Activated CD8-positive, alpha-beta memory T cell treated with anti-CD3 and anti-CD28 coated beads, Interleukin-2, amount 50 U/mL, for 24 hours (primary cell): Measurements from ENCODE around the gene OR7C1.
"Not testable (repeated sequence)": the region's sequence is repeated elsewhere in the genome, so short reads cannot be mapped to it uniquely, and the experiment has no call there.

Experiments
- DNase-seq: peaks from one replicate; pipeline ENCODE4 v3.0.0-alpha.2; 2020; ENCODE audit errors: extremely low read depth

Gene OR7C1

DNA sequence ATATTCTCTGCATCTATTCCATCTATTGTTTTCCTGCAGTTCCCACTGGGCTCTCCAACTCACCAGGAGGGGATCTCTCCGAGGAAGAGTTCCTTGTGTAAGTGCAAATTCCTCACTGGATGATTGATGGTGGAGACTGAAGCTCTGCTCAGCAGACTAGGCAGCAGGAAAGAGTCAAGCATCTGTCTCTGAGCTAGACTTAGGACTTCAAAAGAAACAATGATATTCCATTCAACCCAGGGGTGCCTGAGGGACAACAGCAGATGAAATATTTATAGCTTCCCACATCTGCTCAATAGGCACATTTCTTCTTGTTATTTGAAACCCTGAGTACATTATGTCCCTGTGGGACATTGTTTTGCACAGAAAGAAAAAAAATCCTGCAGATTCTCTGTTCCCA, at the start of gene OR7C1, which contains the start of gene OR7A5:
Gene OR7C1 (minus strand): TSS at position 175 of the 400 bp plus-strand sequence. CDS start 35,049 bp downstream, outside the sequence.
Gene OR7A5 (minus strand): TSS at position 175 of the 400 bp plus-strand sequence. CDS start 6,944 bp downstream, outside the sequence.
- DNase-seq = no peak

DNA sequence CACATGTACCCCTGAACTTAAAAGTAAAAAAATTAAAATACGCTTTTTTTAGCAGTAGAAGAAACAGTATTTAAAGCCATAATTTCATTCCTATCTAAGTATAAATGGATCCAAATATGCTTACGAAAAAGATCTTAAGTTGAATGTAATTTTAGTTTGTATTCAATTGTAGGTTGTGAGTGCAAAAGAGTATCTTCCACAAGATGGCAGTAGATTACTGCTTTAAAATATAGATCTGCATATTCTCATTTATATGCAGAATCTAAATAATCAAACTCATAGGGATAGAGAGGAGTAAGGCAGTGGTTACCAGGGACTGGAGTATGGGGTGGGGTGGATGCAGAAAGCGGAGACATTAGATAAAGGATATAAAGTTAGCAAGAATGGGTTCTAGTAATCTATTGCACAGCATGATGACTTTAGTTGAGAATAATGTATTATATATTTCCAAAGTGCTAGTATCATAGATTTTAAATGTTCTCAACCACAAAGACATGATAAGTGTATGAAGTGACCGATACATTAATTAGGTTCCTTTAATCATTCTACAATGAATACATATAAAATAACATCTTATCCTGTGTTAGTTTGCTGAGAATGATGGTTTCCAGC, 36.7 kb upstream of the OR7C1 start:
- no peak for DNase-seq

DNA sequence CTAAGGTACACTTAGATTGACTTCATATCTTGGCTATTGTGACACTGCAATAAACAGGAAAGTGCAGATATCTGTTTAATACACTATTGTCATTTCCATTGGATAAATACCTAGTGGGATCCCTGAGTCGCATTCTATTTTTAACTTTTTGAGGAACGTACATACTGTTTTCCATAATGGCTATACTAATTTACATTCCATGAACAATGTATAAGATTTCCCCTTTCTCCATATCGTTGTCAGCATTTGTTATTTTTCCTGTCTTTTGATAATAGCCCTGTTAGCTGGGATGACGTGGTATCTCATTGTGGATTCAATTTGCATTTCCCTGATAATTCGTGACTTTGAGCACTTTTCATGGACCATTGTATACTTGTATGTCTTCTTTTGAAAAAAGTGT, 33.5 kb upstream of the OR7C1 start:
- no peak for DNase-seq

GRCh38 chr19:14848822-14849221, 13.8 kb upstream of the OR7C1 start, which contains the start of gene OR7A10:
Gene OR7A10 (minus strand): TSS chr19:14848922. CDS start chr19:14841877, 7,045 bp downstream.
- DNase-seq = no peak

DNA sequence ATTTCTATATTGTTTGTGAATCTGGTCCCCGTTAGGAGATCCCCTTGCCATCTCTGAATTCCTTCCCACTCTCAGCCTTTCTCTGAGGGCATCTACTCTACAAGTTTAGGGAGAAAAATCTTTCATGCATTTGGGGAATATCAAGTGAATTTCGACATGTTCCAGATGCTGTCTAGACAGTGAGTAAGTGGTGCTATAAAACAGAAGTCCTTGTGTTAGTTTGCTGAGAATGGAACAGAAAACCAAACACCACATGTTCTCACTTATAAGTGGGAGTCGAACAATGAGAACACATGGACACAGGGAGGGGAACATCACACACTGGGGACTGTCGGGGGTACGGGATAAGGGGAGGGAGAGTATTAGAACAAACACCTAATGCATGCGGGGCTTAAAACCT, 8.6 kb upstream of the OR7C1 start:
- DNase-seq = no peak

DNA sequence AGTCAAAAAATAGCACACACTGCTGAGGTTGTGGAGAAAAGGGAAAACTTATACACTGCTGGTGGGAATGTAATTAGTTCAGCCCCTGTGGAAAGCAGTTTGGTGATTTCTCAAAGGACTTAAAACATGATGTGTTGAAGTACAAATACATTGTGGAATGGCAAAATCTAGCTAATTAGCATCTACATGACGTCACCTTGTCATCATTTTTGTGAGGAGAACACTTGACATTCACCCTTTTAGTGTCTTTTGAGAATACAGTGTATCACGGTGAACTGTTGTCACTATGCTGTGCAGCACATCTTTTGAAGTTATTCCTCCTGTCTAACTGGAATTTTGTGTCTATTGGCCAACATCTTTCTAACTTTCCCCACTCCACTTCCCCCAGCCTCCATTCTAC, 8.2 kb upstream of the OR7C1 start:
- no peak for DNase-seq

DNA sequence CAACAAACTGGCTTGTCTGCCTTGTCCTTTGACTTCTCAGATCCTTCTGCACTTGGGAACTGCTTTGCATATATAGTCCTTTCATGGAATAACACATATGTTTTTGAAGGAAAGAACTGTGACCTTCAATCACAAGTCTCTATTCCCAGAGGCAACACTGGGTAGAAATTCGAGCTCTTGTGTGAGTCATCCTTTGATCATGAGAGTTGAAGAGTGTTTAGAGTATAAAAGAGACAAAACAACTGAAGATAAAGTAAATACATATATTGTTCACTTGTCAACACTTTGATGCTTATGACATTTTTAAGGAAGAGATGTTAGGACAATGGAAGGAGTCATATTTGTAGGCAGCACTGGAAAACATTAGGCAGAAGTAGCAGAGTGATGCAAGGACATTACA, 5.2 kb upstream of the OR7C1 start:
- DNase-seq = no peak

GRCh38 chr19:14837391-14837790, 2.4 kb upstream of the OR7C1 start:
- DNase-seq = no peak

DNA sequence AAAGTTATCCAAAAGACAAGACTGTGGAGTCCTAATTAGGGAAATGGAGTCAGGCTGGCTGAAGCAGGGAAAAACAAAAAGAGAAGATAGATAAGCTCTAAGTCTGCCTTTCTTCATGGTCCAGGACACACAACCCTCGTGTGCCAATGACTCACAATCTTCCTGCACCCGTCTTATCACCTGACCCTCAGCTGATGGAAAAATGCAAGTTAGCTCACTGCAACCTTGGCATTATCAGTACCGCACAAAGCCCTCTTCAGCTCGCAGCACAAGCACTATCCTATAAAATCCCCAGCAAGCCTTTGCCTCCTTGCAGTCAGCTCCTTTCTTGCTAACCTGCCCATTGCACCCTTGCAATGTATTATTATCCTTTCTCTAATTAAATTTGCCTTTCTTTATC, 4.3 kb downstream of the OR7C1 start:
- DNase-seq = no peak

DNA sequence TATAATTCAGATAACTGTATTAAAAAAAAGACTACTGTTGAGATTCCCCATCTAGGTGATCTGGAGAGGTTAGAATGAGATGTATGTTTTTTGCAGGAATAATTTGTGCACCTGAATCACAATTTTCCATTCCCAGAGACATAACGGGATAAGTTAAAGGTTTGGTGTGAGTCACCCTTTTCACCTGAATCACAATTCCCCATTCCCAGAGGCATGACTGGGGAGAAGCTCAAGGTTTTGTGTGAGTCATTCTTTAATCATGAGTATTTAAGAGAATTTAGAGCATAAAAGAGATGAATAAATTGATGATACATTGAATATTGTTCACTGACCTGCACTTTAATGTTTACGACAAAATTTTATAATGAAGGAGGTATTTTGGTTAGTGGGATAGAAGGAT, 9.0 kb downstream of the OR7C1 start:
- DNase-seq = no peak

- DNase-seq = no peak
These were observed 13.0 kb downstream of the OR7C1 start for GRCh38 chr19:14821937-14822336.

GRCh38 chr19:14818588-14818987, 16.4 kb downstream of the OR7C1 start:
- no peak for DNase-seq

DNA sequence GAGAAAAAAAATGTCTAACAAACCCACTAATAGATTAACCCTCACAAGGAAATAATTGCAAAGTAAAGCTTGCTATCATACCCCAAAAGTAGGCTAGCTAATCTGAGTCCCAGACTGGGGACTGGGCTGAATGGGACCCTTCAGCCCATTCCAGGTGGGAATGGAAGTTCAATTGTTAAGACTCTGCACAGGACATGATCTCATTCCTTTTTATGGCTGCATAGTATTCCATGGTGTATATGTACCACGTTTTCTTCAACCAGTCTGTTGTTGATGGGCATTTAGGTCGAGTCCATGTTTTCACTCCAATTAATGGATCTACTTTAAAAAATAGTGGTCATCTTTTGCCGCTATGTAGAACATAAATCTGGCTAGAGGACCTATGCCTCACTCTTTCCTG, 17.9 kb downstream of the OR7C1 start:
- no peak for DNase-seq

DNA sequence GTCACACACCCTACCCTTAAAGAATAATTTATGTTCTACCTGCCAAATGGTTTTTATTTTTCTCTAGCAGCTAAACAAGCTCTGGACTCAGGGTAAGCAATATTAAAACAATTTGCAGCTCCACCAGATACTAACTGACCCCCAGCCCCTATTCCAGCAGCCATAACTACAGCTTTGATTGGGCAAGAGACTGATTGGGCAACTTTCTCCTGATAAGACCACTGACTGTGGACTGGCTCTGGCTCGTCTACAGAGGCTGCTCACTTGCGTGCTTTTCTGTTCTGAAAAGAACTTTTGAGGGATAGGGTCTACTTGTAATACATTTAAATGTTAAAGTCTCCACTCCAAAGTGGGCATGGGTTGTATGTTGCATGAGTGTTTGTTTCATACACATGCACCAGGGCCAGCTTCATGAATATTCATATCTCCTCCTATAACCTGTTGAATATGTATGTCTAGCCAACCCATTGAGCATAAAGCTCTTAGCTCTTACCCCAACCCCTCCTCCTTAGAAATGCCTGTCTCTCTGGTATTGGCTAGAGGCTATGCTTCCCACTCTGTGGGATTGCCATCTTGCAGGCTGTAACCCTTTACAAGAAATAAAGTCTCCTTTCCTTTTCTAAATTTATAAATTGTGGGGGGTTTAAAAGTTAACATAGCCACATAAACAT, 19.9 kb downstream of the OR7C1 start:
- DNase-seq = no peak

DNA sequence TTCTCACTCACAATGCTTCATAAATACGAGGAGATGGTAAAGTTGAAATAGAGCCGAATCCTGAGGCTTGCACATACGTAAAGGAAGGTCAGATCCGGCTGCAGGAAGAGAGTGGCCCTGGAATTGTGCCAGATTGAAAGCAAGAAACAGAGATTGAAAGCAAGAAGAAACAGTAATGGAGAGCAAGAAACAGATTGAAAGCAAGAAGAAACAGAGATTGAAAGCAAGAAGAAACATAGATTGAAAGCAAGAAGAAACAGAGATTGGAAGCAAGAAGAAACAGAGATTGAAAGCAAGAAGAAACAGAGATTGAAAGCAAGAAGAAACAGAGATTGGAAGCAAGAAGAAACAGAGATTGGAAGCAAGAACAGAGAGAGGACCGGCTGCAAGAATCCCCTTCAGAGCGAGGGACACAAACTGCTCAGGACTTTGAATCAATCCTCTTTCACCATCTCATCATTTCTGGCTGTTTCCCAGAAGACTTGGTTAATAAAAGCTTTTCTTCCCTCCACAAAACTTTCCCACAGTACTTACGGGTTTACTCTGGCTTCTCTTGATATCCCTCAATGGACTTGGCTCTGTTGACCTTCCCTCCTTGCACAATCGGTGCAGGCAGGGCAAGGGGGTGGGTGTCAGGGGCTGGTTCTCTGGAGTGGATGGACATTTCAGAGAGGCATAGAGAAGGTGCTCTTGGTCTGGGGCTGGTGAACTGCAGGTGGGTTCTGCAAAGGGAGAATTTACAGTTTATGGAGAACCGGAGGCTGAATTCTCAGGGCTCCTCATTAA, 25.5 kb downstream of the OR7C1 start:
- no peak for DNase-seq

GRCh38 chr19:14804765-14805164, 30.2 kb downstream of the OR7C1 start:
- no peak for DNase-seq

- DNase-seq = no peak
These were observed 36.2 kb downstream of the OR7C1 start for GRCh38 chr19:14798760-14799159.

GRCh38 chr19:14796021-14796420, 39.0 kb downstream of the OR7C1 start:
- DNase-seq = no peak

DNA sequence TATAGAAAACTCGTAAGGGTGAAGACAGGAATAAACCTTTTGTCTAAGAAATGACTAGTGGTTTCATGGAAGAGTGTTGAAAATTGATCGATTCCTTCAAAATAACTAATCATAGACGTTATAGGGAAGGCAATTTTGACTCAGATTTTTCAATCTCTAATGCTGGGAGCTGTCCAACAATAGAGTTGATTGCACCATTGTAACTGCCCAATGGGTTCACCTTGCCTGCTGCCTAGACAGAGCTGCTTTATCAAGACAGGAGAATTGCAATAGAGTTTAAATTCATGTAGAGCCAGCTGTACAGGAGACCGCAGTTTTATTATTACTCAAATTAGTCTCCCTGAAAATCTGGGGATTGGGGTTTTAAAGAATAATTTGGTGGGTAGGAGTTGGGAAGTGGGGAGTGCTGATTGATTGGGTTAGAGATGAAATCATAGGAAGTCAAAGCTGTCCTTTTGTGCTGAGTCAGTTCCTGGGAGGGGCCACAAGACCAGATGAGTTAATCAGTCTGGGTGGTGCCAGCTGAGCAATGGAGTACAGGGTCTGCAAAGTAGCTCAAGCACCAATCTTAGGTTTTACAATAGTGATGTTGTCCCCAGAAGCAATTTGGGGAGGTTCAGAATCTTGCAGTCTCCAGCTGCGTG, 39.8 kb downstream of the OR7C1 start:
- no peak for DNase-seq

DNA sequence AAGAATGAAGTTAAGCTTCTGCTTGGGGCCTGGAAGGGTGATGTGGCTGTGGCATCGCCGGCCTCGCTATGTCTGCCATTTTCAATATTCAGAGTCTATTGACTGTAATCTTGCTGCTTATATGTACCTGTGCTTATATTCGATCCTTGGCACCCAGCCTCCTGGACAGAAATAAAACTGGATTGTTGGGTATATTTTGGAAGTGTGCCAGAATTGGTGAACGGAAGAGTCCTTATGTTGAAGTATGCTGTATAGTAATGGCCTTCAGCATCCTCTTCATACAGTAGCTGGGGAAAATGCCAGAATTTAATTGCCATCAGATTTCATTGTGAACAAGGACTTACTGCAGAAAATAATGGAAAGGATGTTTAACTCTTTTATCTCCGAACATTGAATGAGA, 42.7 kb downstream of the OR7C1 start:
- not testable (repeated sequence) for DNase-seq

DNA sequence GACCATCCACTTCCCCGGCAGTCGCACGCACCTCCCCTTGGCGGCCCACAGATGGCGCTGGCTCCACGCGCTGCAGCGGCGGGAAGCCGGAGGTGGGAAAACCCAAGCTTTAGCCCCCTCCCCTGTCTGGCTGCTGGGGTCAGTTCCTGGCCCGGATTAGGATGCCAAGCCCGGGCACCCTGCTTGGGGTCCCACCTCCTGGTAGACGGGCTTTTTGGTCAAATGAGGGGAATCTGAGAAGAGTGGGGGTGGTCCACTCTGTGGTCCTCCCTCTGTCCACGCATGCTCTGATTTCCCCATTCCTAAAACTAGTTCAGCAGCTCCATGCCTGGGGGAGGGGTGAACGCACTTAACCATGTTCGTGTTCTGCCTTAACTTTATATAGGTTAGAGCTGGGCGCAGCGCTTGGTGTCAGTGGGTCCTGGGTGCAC, 48.5 kb downstream of the OR7C1 start:
- DNase-seq = no peak
